CD14-positive monocyte (primary cell): ENCODE measurements around the gene PODN. TPM values are rescaled to one million over a fixed set of nuclear protein-coding genes. Genes with fewer than 3 reads are reported as not detected.

Experiments
- DNase-seq, 3 donors: peaks; one replicate each; pipeline ENCODE4 v3.0.0-alpha.2; 2011 to 2022
- H2AFZ ChIP-seq: 2 replicates; pipeline ENCODE4 v1.6.0; 2012; ENCODE audit warnings: mild to moderate bottlenecking, low read depth, low read length, inconsistent platforms; ENCODE audit not compliant: insufficient read depth, poor library complexity, severe bottlenecking
- H3K27ac ChIP-seq, 2 donors: 1 replicate in 1 of 2; 2 replicates in 1 of 2; pipeline ENCODE4 v1.5.1; 2012 to 2013; ENCODE audit warnings: low read length in 2 of 2, control low read depth in 1 of 2, inconsistent platforms in 1 of 2, low read depth in 1 of 2, mild to moderate bottlenecking in 1 of 2
- H3K27me3 ChIP-seq, 2 donors: one replicate each; pipeline versions ENCODE4 v1.6.0 to v1.6.1; 2011 to 2013; ENCODE audit warnings: low read length in 2 of 2; ENCODE audit not compliant: control insufficient read depth in 2 of 2, insufficient read depth in 2 of 2
- H3K36me3 ChIP-seq, 2 donors: replicated peaks in 1 of 2; 1 replicate in 1 of 2; 2 replicates in 1 of 2; pipeline versions ENCODE4 v1.5.1 to v1.6.1; 2012 to 2013; ENCODE audit warnings: low read length in 2 of 2, control low read depth in 1 of 2, inconsistent platforms in 1 of 2, mild to moderate bottlenecking in 1 of 2; ENCODE audit not compliant: insufficient read depth in 2 of 2, control insufficient read depth in 1 of 2
- H3K4me1 ChIP-seq, 2 donors: 1 replicate in 1 of 2; 2 replicates in 1 of 2; pipeline versions ENCODE4 v1.5.1 to v1.6.1; 2012 to 2013; ENCODE audit warnings: low read length in 2 of 2, control low read depth in 1 of 2, inconsistent platforms in 1 of 2, mild to moderate bottlenecking in 1 of 2, moderate library complexity in 1 of 2; ENCODE audit not compliant: insufficient read depth in 2 of 2, control insufficient read depth in 1 of 2
- H3K4me2 ChIP-seq: replicated peaks from 2 replicates; pipeline ENCODE3; 2012; ENCODE audit warnings: low read length, moderate library complexity, mild to moderate bottlenecking; ENCODE audit not compliant: poor library complexity, severe bottlenecking; ENCODE audit errors: extremely low read depth
- H3K4me3 ChIP-seq, 3 experiments: fragments of 200-600 bp in 1 of 3; sonication (generic) in 1 of 3; replicated peaks in 1 of 3; 1 replicate in 2 of 3; 2 replicates in 1 of 3; pipeline ENCODE4 v1.5.1; 2011 to 2013; ENCODE audit warnings: low read length in 3 of 3, mild to moderate bottlenecking in 3 of 3, control low read depth in 2 of 3, low read depth in 2 of 3, inconsistent platforms in 1 of 3, moderate library complexity in 1 of 3
- H3K79me2 ChIP-seq: 2 replicates; pipeline ENCODE4 v1.6.0; 2012; ENCODE audit warnings: mild to moderate bottlenecking, control low read depth, inconsistent platforms, low read length, moderate library complexity; ENCODE audit not compliant: insufficient read depth
- H3K9ac ChIP-seq: 2 replicates; pipeline ENCODE4 v1.6.0; 2017; ENCODE audit warnings: low read length, mild to moderate bottlenecking; ENCODE audit not compliant: insufficient read depth, poor library complexity, severe bottlenecking
- H3K9me3 ChIP-seq, 2 donors: replicated peaks in 1 of 2; 1 replicate in 1 of 2; 2 replicates in 1 of 2; pipeline versions ENCODE4 v1.5.1 to v1.6.1; 2012 to 2013; ENCODE audit warnings: low read length in 2 of 2, control low read depth in 1 of 2; ENCODE audit not compliant: control insufficient read depth in 1 of 2, insufficient read depth in 1 of 2
- H4K20me1 ChIP-seq: 2 replicates; pipeline ENCODE4 v1.6.0; 2012; ENCODE audit warnings: mild to moderate bottlenecking, low read length, control low read depth, moderate library complexity; ENCODE audit not compliant: insufficient read depth
- H3K27ac Mint-ChIP-seq, 7 donors: one replicate each; pipeline ENCODE4 v1.8.0; 2020; ENCODE audit warnings: mild to moderate bottlenecking in 7 of 7, mixed read lengths in 7 of 7, moderate library complexity in 6 of 7, inconsistent platforms in 2 of 7
- H3K27me3 Mint-ChIP-seq, 3 donors: one replicate each; pipeline ENCODE4 v1.8.0; 2021 to 2022; ENCODE audit warnings: low read depth in 3 of 3, mild to moderate bottlenecking in 3 of 3, mixed read lengths in 3 of 3, moderate library complexity in 3 of 3, inconsistent platforms in 1 of 3
- H3K36me3 Mint-ChIP-seq, 2 donors: one replicate each; pipeline ENCODE4 v1.8.0; 2020; ENCODE audit warnings: mixed read lengths in 2 of 2, inconsistent platforms in 1 of 2, mild to moderate bottlenecking in 1 of 2
- H3K4me1 Mint-ChIP-seq: one replicate; pipeline ENCODE4 v1.8.0; 2020; ENCODE audit warnings: mild to moderate bottlenecking, mixed read lengths
- H3K4me3 Mint-ChIP-seq, 2 donors: one replicate each; pipeline ENCODE4 v1.8.0; 2020; ENCODE audit warnings: mild to moderate bottlenecking in 2 of 2, mixed read lengths in 2 of 2, moderate library complexity in 1 of 2
- H3K9me3 Mint-ChIP-seq, 7 donors: one replicate each; pipeline ENCODE4 v1.8.0; 2020 to 2022; ENCODE audit warnings: mixed read lengths in 7 of 7, mild to moderate bottlenecking in 6 of 7, moderate library complexity in 6 of 7, inconsistent platforms in 2 of 7
- CTCF ChIP-seq: fragments of 200-600 bp; IDR thresholded peaks from one replicate; pipeline ENCODE4 v1.8.0; 2022; ENCODE audit warnings: antibody characterized with exemption, mild to moderate bottlenecking
- WGBS: methylation state at CpG from one replicate; pipeline ENCODE4 v1.1.5; 2013; ENCODE audit warnings: missing lambda C conversion rate; ENCODE audit not compliant: insufficient coverage; 5-methylcytosine and 5-hydroxymethylcytosine counted together
- intact Hi-C, 2 donors: fragments of 100-400 bp; cut with micrococcal nuclease; formaldehyde crosslinking; loops; one replicate each; pipeline versions ENCODE4 v1.15.0 to v1.15.1; 2023
- polyA plus RNA-seq, 3 donors: library from polyadenylated mRNA; depleted of rRNA in 1 of 3; unstranded in 2 of 3; stranded (reverse) in 1 of 3; fragments of 300-500 nt in 2 of 3; fragments of >200 nt in 1 of 3; fragmentation: Illumina TruSeq in 2 of 3; gene quantifications; 1 replicate in 2 of 3; 2 replicates in 1 of 3; pipeline ENCODE4 v1.2.3, GENCODE V29; 2012 to 2021

Gene PODN
- polyA plus RNA-seq, 3 donors = not detected

GRCh38 chr1:53046930-53047329 lies 15.1 kb upstream of the PODN start:
- H3K27ac Mint-ChIP-seq = peak overlapping the region in 2 of 7 donors; percentile 15 to 22

GRCh38 chr1:53047737-53048736 lies 14.0 kb upstream of the PODN start:
- no peak overlapping the region for H3K4me2 ChIP-seq

More at GRCh38 chr1:53046930-53047329, 15.1 kb upstream of the PODN start:
- Histone ChIP-seq H3K27ac (no peak overlapping the region), H3K4me3 (no peak overlapping the region), H2AFZ (no peak overlapping the region), H3K4me2 (no peak overlapping the region), H4K20me1 (no peaks in the 10 kb centered on the region), H3K4me1 (no peaks in the 10 kb centered on the region), H3K27me3 (no peaks in the 10 kb centered on the region), H3K9ac (no peak overlapping the region), H3K79me2 (no peaks in the 10 kb centered on the region), H3K9me3 (no peaks in the 10 kb centered on the region), H3K36me3 (peaks cover 29 to 94% of the 10 kb centered on the region in 2 donors)
- intact Hi-C loops = no loop called here
- H3K27me3 Mint-ChIP-seq = no peaks in the 10 kb centered on the region
- DNase-seq = no peak
- H3K4me1 Mint-ChIP-seq = no peaks in the 10 kb centered on the region
- WGBS = 40% methylated on average over 1 of the region's 2 CpGs
- H3K4me3 Mint-ChIP-seq = no peak overlapping the region
- no peak for TF ChIP-seq CTCF
- no peaks in the 10 kb centered on the region for H3K9me3 Mint-ChIP-seq
- peaks cover 53 to 72% of the 10 kb centered on the region in 2 donors for H3K36me3 Mint-ChIP-seq

More at GRCh38 chr1:53047737-53048736, 14.0 kb upstream of the PODN start:
- Histone ChIP-seq H3K9me3 (no peaks in the 10 kb centered on the region), H3K79me2 (no peaks in the 10 kb centered on the region), H3K27ac (no peak overlapping the region), H2AFZ (no peak overlapping the region), H4K20me1 (no peaks in the 10 kb centered on the region), H3K36me3 (peaks cover 30 to 94% of the 10 kb centered on the region in 2 donors), H3K4me1 (no peaks in the 10 kb centered on the region), H3K9ac (no peak overlapping the region), H3K27me3 (no peaks in the 10 kb centered on the region), H3K4me3 (no peak overlapping the region)
- no peak for TF ChIP-seq CTCF
- Mint-ChIP-seq H3K4me3 (no peak overlapping the region), H3K27me3 (no peaks in the 10 kb centered on the region), H3K4me1 (no peaks in the 10 kb centered on the region), H3K27ac (peak overlapping the region in 1 of 7 donors; percentile 4), H3K36me3 (peaks cover 59 to 74% of the 10 kb centered on the region in 2 donors), H3K9me3 (no peaks in the 10 kb centered on the region)
- WGBS = 75% methylated on average over 3 of the region's 5 CpGs
- DNase-seq = no peak
- intact Hi-C loops = no loop called here
